GM21367 (cell line): Measurements from ENCODE around the gene CUL1.

Experiments
- ATAC-seq: cut with Tn5 transposase; IDR thresholded peaks from one replicate; pipeline ENCODE4 v1.9.1; 2021; ENCODE audit not compliant: unreplicated experiment

CUL1 gene

DNA sequence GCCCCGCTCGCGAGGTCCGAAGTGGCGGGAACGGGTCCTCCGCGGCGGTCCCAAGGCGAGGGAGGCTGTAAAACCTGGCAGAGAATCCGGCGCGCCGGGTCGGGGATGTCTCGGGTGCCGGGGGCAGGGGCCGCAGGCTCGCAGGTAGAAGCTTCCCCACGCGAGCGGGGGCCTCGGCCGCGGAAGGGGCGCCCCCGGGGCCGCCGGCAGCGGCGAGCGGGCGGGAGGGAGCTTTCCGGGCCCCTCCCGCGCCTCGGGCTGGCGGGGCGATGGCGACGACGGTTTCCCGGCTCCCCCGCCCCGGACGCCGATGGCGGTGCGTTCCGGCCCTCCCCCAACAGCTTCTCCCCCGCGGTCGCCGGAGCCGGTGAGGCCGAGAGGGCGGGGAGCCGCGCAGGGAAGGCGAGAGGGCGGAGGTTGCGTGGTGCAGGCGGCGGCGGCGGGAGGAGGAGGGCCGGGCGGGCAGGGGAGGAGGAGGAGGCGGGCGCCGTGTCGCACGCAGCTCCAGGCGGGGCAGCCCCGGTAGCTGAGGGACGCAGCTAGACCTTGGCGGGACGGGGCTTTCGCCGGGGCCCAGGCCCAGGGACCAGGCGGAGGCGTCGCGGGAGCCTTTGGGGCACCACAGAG, at the start of gene CUL1:
TSS of gene CUL1 (plus strand) at position 507 of the 627 bp plus-strand sequence. CDS start 31,220 bp downstream, outside the sequence.
- peak; percentile 61 for ATAC-seq

DNA sequence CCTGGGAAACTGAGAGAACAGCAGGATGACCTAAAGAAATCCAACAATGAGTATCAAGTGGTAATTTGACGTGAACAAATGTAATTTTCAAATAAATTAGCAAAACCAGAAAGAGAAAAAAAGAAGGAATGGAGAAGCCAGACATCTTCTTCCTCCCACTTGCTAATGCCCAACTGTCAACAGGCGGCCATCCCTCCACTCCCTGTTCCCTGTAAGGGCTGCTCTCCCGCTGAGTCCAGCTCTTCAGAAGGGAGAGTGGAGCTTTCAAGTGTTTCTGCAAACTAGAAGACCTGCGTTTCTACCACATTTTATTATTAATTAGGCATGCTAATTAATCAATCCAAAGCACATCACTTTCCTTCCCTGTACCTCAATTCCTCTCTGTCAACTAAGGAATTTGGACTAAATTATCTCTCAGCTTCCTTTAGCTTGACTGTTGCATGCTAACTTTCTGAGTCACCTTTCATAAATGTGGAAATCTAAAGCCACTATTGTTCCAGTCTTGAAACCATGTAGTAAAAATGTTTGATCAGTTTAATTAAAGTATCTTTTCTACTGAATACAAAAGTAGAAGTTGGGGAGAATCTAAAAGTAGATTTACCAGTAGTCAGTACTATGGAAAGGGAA, 48.4 kb upstream of the CUL1 start:
- no peak for ATAC-seq

DNA sequence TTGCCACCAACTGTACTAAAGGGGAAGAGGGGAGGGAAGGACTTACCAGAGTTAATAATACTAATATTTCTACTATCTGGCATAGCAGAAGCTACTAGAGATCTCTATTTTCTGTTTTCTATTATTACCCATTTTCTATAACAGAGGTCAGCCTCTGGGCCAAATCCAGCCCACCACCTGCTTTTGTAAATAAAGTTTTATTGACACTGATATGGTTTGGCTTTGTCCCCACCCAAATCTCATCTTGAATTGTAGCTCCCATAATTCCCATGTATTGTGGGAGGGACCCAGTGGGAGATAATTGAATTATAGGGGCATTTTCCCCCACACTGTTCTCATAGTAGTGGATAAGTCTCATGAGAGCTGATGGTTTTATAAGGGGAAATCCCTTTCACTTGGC, 45.9 kb upstream of the CUL1 start:
- no peak for ATAC-seq

DNA sequence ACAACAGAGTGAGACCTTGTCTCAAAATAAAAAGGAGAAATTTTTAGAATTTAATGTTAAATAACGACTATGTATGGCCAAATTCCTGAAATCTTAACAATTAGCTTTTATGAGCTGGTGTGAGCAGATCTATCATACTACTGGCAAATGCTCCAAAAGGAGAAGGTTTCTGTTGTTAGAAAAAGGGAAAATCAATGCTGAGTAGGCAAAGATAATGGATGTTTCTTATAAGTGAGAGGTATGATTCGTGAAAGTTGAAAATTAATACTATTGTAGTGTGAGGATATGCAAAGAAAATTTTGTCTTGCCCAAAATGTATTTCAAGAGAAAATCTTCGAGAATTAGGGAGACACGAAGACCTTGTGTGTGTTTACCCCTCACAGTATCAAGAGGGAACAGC, 40.8 kb upstream of the CUL1 start:
- no peak for ATAC-seq

DNA sequence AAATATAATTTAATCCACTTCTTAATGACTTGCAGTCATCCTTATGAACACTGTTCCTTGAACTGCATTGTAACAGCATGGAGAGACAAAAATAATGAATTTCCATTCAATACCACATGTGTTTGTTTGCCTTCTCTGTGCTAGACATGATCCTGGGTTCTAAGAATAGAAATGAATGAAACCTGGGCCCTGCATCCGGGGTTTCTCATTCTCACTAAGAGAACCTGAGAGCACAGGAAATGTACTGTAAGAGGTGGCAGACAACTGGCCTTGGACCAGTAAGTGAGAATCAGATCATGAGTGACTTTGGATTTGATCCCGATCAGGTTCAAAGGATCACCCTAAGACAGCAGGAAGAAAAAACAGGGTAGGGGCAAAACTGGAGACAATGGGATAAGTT, 37.2 kb upstream of the CUL1 start:
- no peak for ATAC-seq

DNA sequence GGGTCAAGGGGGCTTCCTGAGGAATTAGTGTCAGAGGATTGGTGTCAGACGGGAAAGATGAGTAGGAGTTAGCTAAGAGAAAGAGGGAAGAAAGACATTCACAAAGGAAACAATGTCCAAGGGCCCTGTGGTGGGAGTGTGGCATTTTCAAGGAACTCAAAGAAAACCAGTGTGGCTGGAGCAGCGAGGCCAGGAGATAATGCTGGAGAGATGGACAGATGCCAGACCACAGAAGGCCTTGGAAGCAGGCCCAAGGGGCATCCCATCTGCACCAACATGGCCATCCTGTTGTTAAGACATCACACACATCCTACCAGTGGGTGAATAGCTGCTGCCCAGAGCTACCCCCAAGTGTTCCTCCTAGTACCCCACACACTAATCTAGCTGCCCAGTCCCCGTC, 36.1 kb upstream of the CUL1 start:
- no peak for ATAC-seq

DNA sequence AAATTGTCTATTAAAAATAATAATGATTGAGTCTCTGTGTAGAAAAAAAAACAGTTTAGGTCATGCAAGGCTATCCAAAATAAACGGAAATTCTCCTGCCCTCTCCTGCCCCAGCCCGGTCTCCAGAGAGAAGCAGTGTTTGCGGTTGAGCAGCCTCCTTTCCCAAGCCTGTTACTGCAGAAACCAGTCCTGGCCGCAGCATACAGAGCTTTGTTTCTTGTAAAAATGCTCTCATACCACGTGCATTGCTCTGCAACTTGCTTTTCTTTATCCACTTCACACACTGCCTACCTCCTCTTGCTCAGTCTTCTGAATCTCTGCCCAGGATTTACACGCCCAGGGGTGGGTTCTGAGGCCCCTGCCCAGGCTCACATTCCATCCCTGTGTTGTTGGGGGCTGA, 34.4 kb upstream of the CUL1 start:
- ATAC-seq = no peak

DNA sequence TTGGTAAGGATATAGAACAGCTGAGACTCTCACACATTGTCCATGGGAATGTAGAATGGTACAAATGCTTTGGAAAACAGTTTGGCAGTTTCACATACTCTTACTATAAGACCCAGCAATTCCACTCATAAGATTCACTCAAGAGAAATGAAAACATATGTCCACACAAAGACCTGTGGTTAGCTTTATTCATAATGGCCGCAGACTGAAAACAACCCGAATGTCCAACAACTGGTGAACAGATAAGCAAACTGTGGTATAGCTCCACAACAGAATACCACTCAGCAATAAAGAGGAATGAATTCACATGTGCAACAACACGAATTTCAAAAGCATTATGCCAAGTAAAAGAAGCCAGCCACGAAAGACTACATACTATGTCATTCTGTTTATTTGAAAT, 33.5 kb upstream of the CUL1 start:
- no peak for ATAC-seq

DNA sequence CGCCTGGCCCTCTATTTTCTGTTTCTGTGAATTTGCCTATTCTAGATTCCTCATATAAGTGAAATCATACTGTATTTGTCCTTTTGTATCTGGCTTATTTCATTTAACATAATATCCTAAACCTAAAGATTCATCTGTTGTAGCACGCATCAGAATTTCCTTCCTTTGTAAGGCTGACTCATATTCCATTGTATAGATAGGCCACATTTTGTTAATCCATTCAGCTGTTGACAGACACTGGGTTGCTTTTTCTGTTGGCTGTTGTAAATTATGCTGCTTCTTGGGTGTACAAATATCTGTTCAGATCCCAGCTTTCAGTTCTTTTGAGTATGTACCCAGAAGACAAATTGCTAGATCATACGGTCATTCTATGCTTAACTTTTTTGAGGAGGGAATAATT, 28.8 kb upstream of the CUL1 start:
- no peak for ATAC-seq

DNA sequence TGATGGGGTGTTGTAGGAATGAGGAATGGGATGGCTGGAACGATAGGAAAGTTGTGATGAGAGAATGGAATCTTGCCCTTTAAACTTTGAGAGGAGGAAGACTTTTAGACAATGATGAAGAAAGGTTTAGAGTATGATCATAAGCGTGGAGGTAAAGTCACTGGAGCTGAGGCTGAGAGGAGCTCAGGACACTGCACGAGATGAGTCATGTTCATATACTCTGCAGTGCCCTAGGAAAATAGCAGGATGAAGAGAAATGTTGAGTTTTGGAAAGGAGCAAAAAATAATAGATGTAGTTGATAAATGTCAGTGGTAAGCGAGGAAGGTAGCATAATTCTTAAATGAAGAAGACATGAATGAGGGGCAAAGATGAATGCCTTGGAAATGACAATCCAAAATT, 28.3 kb upstream of the CUL1 start:
- no peak for ATAC-seq

DNA sequence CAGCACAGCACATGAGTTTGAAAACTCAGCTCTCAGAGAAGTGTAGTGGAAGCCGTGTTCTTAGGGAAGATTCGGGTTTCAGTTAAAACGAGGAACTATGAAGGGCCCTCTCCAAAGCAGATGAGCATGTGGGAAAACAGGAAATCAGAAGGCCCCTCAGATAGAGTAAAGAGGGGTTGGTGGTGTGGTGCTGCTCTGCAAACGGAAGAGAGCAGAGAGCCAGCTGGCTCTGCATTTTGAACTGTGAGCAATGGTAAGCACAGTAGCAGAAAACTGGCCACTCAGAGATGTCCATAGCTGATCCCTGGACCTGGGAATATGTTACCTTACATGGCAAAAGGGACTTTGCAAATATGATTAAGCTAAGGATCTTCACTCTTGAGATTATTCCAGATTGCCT, 27.9 kb upstream of the CUL1 start:
- ATAC-seq = no peak

DNA sequence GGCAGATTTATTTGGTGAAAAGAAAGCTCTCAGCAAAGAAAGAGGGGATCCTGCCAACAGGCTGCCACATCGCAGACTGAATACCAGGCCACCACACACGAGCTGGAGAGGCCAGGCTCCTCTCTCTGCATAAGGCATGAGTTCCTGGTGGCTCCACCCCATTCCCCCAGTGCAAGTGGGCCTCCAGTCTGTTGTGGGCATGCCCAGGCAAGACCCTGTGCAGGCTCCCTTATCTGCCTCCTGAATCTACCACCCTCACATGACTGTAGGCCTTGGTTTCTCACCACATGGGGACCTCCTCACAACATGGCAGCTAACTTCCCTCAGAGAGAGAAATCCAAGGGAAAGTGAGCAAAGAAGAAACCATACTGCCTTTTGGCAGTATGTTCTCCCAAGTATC, 26.7 kb upstream of the CUL1 start:
- ATAC-seq = no peak

DNA sequence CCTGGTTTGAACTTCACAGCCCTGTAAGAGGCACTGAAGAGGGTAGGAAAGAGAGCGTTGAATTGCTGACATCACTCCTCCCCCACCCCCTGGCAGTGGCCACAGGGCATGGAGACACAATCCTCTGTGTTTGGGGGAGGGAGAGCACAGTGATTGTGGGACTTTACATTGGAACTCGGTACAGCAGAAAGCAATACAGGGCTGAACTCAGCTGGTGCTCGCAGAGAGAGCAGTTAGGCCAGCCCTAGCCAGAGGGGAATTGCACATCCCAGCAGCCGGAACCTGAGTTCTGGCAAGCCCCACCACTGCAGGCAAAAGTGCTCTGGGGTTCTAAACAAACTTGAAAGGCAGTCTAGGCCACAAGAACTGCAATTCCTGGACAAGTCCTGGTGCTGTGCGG, 24.0 kb upstream of the CUL1 start:
- no peak for ATAC-seq

DNA sequence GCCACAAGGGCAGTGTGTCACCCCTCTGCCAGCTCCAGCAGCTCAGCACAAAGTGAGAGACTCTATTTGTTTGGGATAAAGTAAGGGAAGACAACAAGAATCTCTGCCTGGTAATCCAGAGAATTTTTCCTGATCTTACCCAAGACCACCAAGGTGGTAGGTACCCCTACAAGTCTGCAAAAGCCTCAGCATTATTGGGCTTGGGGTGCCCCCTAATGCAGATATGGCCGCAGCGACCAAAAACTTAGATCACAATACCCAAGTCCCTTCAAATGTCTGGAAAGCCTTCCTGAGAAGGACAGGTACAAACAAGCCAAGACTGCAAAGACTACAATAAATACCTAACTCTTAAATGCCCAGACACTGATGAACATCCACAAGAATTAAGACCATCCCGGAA, 22.4 kb upstream of the CUL1 start:
- ATAC-seq = no peak

DNA sequence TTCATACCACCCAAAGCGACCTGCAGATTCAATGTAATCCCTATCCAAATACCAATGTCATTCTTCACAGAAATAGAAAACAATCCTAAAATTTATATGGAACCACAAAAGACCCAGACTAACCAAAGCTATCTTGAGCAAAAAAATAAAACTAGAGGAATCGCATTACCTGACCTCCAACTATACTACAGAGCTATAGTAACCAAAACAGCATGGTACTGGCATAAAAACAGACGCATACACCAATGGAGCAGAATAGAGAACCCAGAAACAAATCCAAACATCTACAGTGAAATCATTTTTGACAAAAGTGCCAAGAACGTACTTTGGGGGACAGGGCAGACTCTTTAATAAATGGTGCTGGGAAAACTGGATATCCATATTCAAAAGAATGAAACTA, 16.9 kb upstream of the CUL1 start:
- ATAC-seq = no peak

DNA sequence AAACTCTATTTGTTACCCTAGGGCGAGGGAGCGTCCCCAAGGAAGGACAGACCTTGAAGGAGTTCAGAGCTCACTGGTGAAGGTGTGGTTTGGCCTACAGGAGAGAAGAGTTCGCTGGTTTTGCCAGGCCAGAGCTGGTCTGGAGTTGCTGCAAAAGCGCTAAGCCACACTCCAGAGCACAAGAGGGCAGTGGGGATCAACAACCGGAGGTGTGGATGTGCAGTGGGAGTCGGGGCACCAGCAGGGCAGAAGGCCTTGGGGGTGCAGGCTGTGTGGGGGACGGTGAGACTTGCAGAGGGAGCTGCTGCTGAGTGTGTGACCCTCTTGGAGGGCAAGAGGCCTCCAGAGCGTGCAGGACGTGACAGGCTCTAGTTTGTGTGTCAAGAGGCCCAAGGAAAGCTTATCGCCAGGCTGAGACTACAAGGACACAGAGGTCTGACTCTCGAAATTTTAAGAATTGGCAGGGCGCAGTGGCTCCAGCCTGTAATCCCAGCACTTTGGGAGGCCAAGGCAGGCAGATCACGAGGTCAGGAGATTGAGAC, 14.3 kb upstream of the CUL1 start:
- ATAC-seq = no peak

DNA sequence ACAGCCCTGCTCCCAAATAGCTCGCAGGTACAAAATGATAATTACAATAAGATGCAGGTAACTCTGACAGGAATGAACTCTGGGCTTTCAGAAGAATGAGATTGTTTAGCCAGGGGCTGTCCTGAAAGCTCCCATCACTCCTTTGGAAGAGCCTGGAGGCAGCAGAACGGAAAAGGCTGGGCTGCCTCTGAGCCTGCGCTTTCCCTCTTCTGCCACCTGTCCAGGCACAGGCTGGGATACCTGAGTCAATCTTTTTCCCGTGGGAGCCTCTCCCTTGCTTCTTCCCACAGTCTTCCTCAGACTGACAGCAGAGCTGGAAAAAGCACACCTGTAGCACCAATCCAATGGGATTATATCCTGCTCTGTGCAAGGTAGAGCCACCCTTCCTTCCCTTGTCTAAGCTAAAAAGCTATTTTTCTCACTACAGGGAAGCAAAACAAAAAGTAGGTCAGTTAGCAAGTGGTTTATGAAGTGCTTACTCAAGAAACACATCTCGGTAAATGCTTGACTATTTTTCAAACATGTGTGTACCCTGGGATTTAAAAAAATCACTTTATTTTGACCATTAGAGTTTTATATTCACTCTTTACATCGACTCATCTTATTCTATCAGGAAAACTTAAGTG, 12.3 kb upstream of the CUL1 start:
- no peak for ATAC-seq

DNA sequence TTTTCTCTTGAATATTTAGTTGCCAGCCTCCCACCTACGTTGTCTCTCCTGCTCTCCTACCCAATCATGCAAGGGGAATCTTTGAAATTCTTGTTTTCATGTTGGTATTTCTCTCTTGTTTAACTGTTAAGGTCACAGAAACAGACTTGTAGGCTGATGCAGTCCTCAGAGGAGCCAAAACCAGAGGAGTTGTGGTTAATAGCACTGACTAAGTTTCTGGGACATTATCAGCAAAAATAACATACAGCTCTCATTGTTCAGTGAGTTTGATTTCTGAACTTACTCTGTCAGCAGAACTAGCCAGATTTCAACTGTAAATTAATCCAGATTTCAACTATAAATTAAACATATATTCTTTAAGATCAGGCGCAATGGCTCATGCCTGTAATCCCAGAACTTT, 11.1 kb upstream of the CUL1 start:
- ATAC-seq = no peak

DNA sequence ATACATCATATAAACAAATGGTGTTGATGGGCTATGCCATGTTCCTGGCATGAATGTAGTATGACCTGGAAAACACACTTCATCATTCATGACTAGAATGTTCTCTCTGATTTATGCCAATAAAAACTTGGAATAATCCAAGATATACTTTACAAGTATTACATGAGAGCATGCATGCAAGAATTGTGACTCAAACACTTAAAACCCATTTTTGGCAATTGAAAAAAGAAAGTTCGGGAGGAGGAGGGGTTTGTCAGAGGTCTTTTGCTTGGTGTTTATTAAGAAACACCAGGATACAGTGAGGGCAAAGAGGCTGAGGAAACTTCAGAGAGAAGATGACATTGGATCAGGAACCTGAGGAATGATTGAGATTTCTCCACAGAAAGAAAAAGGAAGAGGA, 10.2 kb upstream of the CUL1 start:
- ATAC-seq = no peak

DNA sequence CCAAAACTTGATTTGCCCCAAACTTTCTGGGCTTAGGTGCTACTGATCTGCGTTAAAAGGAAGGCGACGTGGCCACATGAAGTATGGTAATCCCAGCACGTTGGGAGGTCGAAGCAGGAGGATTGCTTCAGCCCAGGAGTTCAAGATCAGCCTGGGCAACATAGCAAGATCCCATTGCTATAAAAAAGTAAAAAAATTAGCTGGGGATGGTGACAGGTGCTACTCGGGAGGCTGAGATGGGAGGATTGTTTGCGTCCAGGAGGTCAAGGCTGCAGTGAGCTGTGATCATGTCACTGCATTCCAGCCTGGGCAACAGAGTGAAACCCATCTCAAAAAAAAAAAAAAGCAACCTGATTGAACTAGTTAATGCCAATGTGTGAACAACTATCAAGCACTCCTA, 5.1 kb upstream of the CUL1 start:
- no peak for ATAC-seq

DNA sequence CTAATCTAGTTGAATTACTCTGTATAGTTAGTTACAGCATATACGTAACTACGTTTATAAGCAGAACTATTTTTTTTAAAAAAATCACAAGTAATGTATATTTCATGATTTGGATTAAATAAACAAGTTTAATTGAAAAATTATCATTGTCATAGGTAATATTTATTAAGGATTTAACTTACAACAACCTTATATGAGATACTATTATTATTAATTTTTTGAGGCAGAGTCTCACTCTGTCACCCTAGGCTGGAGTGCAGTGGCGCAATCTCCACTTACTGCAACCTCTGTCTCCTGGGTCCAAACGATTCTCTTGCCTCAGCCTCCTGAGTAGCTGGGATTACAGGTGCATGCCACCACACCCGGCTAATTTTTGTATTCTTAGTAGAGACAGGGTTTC, 4.1 kb upstream of the CUL1 start:
- no peak for ATAC-seq

DNA sequence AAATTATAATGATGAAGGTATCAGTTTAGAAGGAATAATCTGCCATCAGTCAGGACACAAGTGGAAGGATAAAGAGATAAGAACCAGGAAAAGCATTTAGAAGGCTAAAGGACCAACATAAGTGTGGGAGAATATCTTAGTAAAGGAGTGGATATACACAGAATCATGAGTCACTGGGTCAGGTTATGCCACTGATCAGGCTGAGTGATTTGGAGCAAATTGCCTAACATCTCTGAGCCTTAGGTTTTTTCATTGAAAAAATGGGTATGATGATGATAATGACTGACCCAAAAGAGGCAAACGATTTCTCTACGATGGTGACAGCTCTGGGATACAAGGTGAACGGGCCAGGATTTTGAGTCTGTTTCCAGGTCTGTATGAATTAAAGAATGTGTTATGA, 2.8 kb upstream of the CUL1 start:
- no peak for ATAC-seq

DNA sequence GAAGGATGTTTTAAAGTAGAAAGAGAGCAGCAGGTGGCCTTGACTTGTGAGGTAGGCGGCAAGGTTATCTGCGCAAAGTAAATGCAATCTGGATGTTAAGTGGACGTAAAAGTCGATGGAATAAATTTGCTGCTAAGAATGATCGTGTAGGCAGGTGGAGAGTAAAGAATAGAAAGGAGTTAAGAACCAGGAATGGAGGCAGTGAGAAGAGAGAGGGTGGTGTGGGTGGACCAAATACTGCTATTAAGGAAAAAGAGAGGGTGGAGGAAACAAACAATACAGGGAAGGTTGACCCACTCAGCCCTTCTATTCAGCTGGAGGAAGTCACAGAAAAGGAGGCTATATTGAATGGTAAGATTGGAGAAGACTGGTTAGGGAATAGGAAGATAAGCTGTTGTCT, 1.9 kb upstream of the CUL1 start:
- ATAC-seq = no peak
